ENCODE measurements around the gene AP3M1.

- no peak for TF ChIP-seq REST (tag by site-specific recombination; IDR thresholded peaks at IDR 0.05)
- TF ChIP-seq CTCF (tag by site-specific recombination; IDR thresholded peaks at IDR 0.05): no peak
- no peak for TF ChIP-seq SETDB1 (IDR thresholded peaks at IDR 0.05; ENCODE audit: insufficient read length, low read length)
- no peak for TF ChIP-seq IKZF3 (tag by site-specific recombination; IDR thresholded peaks at IDR 0.05)
- TF ChIP-seq ZNF501 (tag by site-specific recombination; IDR thresholded peaks at IDR 0.05): no peak
These were observed 48.7 kb upstream of the AP3M1 start for GRCh38 chr10:74199315-74199714.
